Aorta (tissue), 5 donors: ENCODE data around the gene RBM12. TPM values are rescaled to one million over a fixed set of nuclear protein-coding genes. Genes with fewer than 3 reads are reported as not detected.
"Not testable (repeated sequence)": the region's sequence is repeated elsewhere in the genome, so short reads cannot be mapped to it uniquely, and the experiment has no call there.

Experiments
- ATAC-seq: fragments of 200-7000 bp; cut with Tn5 transposase; one replicate; pipeline ENCODE4 v1.9.1; 2022; ENCODE audit warnings: moderate library complexity; ENCODE audit not compliant: low FRiP score
- DNase-seq, 2 donors: peaks; one replicate each; pipeline ENCODE4 v3.0.0-alpha.2; 2020
- H3K27ac ChIP-seq, 2 donors: one replicate each; pipeline ENCODE4 v1.5.1; 2013; ENCODE audit warnings: low read length in 2 of 2, mild to moderate bottlenecking in 2 of 2, moderate library complexity in 2 of 2, control low read depth in 1 of 2, inconsistent platforms in 1 of 2, low read depth in 1 of 2
- H3K27me3 ChIP-seq, 2 donors: one replicate each; pipeline ENCODE4 v1.6.1; 2013; ENCODE audit warnings: control low read depth in 1 of 2, low read length in 1 of 2, mild to moderate bottlenecking in 1 of 2, moderate library complexity in 1 of 2; ENCODE audit not compliant: insufficient read depth in 2 of 2, control insufficient read depth in 1 of 2
- H3K36me3 ChIP-seq, 2 donors: one replicate each; pipeline ENCODE4 v1.6.1; 2013; ENCODE audit warnings: control low read depth in 1 of 2, low read length in 1 of 2, mild to moderate bottlenecking in 1 of 2; ENCODE audit not compliant: insufficient read depth in 2 of 2, control insufficient read depth in 1 of 2
- H3K4me1 ChIP-seq, 2 donors: one replicate each; pipeline ENCODE4 v1.6.1; 2013; ENCODE audit warnings: low read length in 2 of 2, control low read depth in 1 of 2, mild to moderate bottlenecking in 1 of 2, moderate library complexity in 1 of 2; ENCODE audit not compliant: insufficient read depth in 2 of 2, control insufficient read depth in 1 of 2
- H3K4me3 ChIP-seq, 2 donors: one replicate each; pipeline ENCODE4 v1.5.1; 2013; ENCODE audit warnings: low read length in 2 of 2, control low read depth in 1 of 2, mild to moderate bottlenecking in 1 of 2
- H3K9me3 ChIP-seq: one replicate; pipeline ENCODE4 v1.6.1; 2013; ENCODE audit warnings: mild to moderate bottlenecking, low read length; ENCODE audit not compliant: control insufficient read depth
- WGBS, 2 donors: extraction: QIAGEN DNeasy Blood & Tissue Kit; methylation state at CpG; one replicate each; pipeline ENCODE4 v1.1.7; 2013; 5-methylcytosine and 5-hydroxymethylcytosine counted together
- intact Hi-C, 2 donors: fragments of 100-400 bp; cut with DNase I; formaldehyde crosslinking; loops; one replicate each; pipeline versions ENCODE4 v1.14.2 to v1.15.0; 2022
- polyA plus RNA-seq, 2 donors: library from polyadenylated mRNA; stranded (reverse); fragments of 200-250 nt; gene quantifications; one replicate each; pipeline ENCODE4 v1.2.3, GENCODE V29; 2013
- total RNA-seq, 2 donors: library from RNA; stranded (reverse); fragmentation: NEBNext Ultra II Directional; extraction: Animal tissue kit (Norgen Biotek cat#: 25700); gene quantifications; one replicate each; pipeline ENCODE4 v1.2.1, GENCODE V29; 2021
- donor health status: healthy with polysubstance abuse.
- donor health status: Bipolar disorder and iron deficiency.
- donor health status: DM: no; HTN: no; CAD: no.
- donor health status: DM: no; HTN: no; CAD: no.
- donor health status: DM: yes; HTN: yes; CAD: no.

RBM12 gene
- total and polyA plus RNA-seq, 4 donors, result 8.5 to 79.3 (median 44.4) TPM

DNA sequence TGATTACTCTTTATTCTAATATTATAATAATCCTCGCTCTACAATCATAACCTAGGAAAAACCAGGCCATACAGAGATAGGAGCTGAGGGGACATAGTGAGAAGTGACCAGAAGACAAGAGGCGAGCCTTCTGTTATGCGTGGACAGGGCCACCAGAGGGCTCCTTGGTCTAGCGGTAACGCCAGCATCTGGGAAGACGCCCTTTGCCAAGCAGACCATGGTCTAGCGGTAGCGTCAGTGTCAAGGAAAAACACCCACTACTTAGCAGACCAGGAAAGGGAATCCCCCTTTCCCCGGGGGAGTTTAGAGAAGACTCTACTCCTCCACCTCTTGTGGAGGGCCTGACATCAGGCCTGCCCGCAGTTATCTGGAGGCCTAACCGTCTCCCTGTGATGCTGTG is 22.2 kb upstream of the RBM12 start:
- peak in 1 of 2 donors; percentile 54 for DNase-seq
- H3K36me3 ChIP-seq, H3K27me3 ChIP-seq, ATAC-seq, intact Hi-C loops, H3K9me3 ChIP-seq, H3K27ac ChIP-seq, H3K4me1 ChIP-seq, H3K4me3 ChIP-seq: not testable (repeated sequence)
- WGBS, 2 donors, result 89 to 90% methylated on average over 11 of the region's 11 CpGs

DNA sequence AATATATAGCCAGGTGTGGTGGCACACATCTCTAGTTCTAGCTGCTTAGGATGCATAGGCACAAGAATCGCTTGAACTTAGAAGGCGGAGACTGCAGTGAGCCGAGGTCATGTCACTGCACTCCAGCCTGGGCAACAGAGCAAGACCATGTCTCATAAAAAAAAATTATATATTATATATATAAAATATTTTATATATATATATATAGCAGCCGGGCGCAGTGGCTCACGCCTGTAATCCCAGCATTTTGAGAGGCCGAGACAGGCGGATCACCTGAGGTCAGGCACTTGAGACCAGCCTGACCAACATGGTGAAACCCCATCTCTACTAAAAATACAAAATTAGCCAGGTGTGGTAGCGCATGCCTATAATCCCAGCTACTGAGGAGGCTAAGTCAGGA is 20.7 kb upstream of the RBM12 start:
- intact Hi-C loops, H3K27me3 ChIP-seq, H3K4me1 ChIP-seq, H3K36me3 ChIP-seq, DNase-seq, ATAC-seq, H3K4me3 ChIP-seq, H3K27ac ChIP-seq, H3K9me3 ChIP-seq: not testable (repeated sequence)
- 95 to 97% methylated on average over 9 of the region's 9 CpGs for WGBS, 2 donors

DNA sequence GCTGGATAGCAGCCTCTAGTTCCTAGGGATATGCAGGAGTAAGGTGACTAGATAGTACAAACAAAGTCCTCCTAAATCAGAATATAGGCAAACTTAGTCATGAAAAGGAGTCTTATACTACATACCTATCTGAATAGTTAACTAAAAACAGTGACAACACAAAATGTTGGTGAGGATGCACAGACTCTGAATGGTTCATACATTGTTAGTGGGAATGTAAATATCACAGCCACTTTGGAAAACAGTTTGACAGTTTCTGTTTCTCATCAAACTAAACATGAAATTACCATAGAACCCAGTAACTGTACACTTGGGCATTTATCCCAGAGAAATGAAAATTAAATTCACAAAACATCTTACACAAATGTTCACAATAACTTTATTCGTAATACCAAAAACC is 17.3 kb upstream of the RBM12 start:
- H3K9me3 ChIP-seq, result no peaks in the 10 kb centered on the region
- H3K4me3 ChIP-seq, result no peak overlapping the region
- H3K4me1 ChIP-seq, result no peaks in the 10 kb centered on the region
- intact Hi-C loops, result no loop called here
- no peaks in the 10 kb centered on the region for H3K27me3 ChIP-seq
- 95% methylated on average over 1 of the region's 1 CpG for WGBS, 2 donors
- peaks cover 2% of the 10 kb centered on the region in 2 donors for H3K36me3 ChIP-seq
- DNase-seq (no peak), ATAC-seq (no peak)
- H3K27ac ChIP-seq, result no peak overlapping the region

DNA sequence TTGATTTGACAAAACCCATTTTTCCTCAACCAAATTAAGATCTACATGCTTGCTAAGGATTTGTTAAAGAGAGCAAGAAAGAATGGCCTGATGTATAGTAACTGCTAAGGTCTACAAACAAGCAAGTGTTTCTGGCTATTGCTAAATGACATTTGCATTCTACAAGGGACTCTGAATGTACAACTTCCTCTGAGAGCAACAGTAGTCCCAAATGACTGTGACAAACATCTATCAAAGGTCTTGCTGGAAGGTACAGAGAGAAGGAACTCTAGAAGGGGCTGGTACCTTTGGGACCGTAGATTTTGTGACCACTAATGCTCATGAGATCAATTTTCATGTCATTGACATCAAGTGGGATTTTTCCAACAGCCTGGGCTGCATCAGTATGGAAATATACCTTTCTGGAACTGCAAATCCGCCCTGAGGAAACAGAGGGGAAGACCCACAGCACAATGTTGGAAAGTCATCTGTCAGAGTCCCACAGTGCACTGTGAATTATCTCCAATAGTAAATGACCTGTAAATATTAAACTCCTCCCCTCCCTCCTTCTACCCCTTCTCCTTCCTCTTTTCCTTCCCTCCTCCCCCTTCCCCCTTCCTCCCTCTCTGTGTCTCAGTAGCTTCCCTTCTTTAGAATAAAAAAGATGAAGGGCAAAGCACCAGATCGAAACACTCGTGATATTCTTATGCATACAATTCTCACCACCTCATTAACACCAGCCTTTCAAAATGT is 15.9 kb upstream of the RBM12 start:
- DNase-seq (no peak), ATAC-seq (no peak)
- Histone ChIP-seq H3K4me1 (no peaks in the 10 kb centered on the region), H3K9me3 (no peaks in the 10 kb centered on the region), H3K27me3 (no peaks in the 10 kb centered on the region), H3K27ac (no peak overlapping the region), H3K36me3 (peaks cover 2% of the 10 kb centered on the region in 2 donors), H3K4me3 (no peak overlapping the region)
- 85 to 89% methylated on average over 4 of the region's 4 CpGs for WGBS, 2 donors
- intact Hi-C loops, result no loop called here

DNA sequence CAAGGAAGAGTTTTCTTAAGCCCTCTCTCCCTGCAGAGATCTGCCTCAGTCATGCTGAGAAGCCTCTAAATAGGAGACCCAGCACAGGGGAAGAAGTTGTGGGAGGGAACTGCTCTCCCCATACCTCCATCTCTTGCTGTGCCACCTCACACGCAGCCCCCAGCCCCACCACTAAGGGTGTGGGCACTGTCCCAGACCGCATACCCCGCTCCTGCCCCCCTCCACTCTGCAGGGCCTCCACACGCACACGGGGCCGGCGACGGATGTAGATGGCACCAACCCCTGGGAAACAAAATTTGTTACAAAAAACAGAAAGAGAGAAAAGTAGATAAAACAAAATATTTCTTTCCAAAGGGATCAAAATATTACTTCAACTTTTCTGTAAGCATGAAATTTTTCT is 10.2 kb upstream of the RBM12 start:
- ATAC-seq (no peak), DNase-seq (no peak)
- Histone ChIP-seq H3K27me3 (no peaks in the 10 kb centered on the region), H3K36me3 (peaks cover 2 to 7% of the 10 kb centered on the region in 2 donors), H3K4me1 (no peaks in the 10 kb centered on the region), H3K9me3 (no peaks in the 10 kb centered on the region), H3K27ac (no peak overlapping the region), H3K4me3 (no peak overlapping the region)
- intact Hi-C loops, result no loop called here
- 91 to 93% methylated on average over 8 of the region's 8 CpGs for WGBS, 2 donors

DNA sequence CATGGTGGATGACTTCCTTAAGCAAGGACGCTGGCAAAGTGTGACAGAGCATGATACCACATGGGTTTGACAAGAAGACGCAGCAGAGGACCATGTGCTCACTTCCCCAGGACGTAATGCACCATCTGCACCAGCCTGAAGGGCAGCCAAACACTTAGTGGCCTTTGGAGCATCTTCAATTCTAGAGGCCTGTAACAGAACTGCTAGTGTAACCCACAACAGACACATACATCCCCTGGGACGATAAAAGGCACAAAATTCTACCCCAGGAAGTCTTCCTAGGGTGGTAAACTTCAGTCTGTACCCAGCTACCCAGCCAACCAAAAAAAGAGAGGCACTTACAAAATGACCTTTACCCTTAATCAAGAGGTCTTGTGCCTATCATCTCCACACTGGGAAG is 9.2 kb upstream of the RBM12 start:
- Histone ChIP-seq H3K4me1 (no peaks in the 10 kb centered on the region), H3K27me3 (no peaks in the 10 kb centered on the region), H3K9me3 (no peaks in the 10 kb centered on the region), H3K27ac (no peak overlapping the region), H3K36me3 (peaks cover 5 to 9% of the 10 kb centered on the region in 2 donors), H3K4me3 (no peak overlapping the region)
- DNase-seq (no peak), ATAC-seq (no peak)
- intact Hi-C loops, result no loop called here
- 89 to 93% methylated on average over 4 of the region's 4 CpGs for WGBS, 2 donors

DNA sequence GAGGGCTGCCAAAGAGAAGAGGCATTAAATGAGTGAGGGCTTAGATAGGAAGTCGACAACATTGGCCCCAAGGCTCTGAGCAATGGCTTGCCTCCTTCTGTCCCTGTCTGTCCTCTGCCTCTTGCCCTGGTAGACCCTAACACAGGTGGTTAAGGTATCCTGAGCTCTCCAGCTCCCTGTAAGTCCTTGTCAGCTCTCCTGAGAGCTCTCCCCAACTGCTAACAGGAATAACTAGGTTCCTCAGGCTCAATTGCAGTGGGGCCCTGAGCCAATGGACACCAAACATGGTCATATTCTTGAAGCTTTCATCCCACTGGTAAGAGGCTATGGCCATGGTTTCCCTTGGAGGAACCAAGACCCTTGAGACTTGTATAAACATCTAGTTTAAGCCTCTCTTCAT is 5.0 kb upstream of the RBM12 start:
- H3K4me3 ChIP-seq, result no peak overlapping the region
- intact Hi-C loops, result no loop called here
- WGBS, 2 donors, result 79 to 81% methylated on average over 1 of the region's 1 CpG
- no peak overlapping the region for H3K27ac ChIP-seq
- peaks cover 5 to 9% of the 10 kb centered on the region in 2 donors for H3K36me3 ChIP-seq
- no peaks in the 10 kb centered on the region for H3K4me1 ChIP-seq
- H3K9me3 ChIP-seq, result no peaks in the 10 kb centered on the region
- no peak for DNase-seq
- no peak for ATAC-seq
- H3K27me3 ChIP-seq, result no peaks in the 10 kb centered on the region

DNA sequence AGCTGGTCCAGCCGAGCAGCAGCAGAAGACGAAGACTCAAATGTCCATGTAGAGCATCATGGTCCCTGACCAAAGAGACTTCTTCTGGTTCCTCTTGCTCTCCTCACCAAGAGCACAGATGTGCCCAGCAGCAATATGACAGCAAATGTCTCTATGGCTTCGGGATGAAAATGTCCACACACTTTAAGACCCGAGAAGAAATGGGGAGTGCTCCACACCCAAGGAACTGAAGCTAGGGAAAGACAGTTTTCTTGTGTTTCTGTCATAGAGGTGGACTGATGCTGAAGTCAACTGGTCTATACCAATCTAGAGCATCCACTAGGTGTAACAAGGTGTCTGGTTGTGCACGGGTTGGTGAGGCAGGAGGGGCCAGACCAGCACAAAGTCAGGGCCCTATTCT is 4.5 kb upstream of the RBM12 start:
- DNase-seq (no peak), ATAC-seq (no peak)
- Histone ChIP-seq H3K9me3 (no peaks in the 10 kb centered on the region), H3K4me1 (no peaks in the 10 kb centered on the region), H3K4me3 (no peak overlapping the region), H3K27me3 (no peaks in the 10 kb centered on the region), H3K36me3 (peaks cover 5 to 6% of the 10 kb centered on the region in 2 donors), H3K27ac (no peak overlapping the region)
- intact Hi-C loops, result no loop called here
- 91 to 93% methylated on average over 5 of the region's 5 CpGs for WGBS, 2 donors

DNA sequence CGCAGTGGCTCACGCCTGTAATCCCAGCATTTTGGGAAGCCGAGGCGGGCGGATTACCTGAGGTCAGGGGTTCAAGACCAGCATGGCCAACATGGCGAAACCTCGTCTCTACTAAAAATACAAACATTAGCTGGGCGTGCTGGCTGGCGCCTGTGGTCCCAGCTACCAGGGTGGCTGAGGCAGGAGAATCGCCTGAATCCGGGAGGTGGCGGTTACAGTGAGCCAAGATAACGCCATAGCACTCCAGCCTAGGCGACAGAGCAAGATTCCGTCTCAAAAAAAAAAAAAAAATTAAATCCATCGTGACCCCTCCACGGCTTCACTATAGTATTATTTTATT is 1.2 kb upstream of the RBM12 start:
- H3K4me3 ChIP-seq, result no peak overlapping the region
- H3K27me3 ChIP-seq, result no peaks in the 10 kb centered on the region
- ATAC-seq, result no peak
- peaks cover 3 to 4% of the 10 kb centered on the region in 2 donors for H3K36me3 ChIP-seq
- intact Hi-C loops, result no loop called here
- no peak for DNase-seq
- H3K4me1 ChIP-seq, result peaks cover 0 to under 1% of the 10 kb centered on the region in 2 donors
- H3K9me3 ChIP-seq, result no peaks in the 10 kb centered on the region
- 96 to 98% methylated on average over 17 of the region's 17 CpGs for WGBS, 2 donors
- H3K27ac ChIP-seq, result no peak overlapping the region
